Measurements from ENCODE around the gene SRSF5.

SRSF5 gene

DNA sequence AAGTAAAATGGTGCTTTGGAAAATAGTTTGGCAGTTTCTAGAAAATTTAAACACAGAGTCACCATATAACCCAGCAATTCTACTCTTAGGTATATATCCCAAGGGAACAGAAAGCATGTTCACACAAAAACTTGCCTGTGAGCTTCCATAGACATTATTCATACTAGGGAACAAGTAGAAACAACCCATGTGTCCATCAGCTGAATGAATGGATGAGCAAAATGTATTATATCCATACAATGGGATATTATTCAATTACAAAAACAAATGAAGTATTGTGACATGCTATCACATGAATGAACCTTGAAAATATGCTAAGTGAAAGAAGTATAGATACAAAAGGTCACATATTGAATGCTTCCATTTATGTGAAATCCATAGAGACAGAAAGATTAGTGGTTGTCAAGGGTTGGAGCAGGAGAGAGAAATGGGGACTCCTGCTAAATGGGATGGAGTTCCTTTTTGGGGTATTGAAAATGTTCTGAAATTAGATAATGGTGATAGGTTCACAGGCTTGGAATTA is 22.2 kb downstream of the SRSF5 start:
- TF ChIP-seq ZBTB7A (IDR thresholded peaks at IDR 0.05; ENCODE audit: low read depth), result no peak
- TF ChIP-seq, protein P1, sequence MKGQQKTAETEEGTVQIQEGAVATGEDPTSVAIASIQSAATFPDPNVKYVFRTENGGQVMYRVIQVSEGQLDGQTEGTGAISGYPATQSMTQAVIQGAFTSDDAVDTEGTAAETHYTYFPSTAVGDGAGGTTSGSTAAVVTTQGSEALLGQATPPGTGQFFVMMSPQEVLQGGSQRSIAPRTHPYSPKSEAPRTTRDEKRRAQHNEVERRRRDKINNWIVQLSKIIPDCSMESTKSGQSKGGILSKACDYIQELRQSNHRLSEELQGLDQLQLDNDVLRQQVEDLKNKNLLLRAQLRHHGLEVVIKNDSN (IDR thresholded peaks at IDR 0.05), result no peak
- no peak for TF ChIP-seq CREB1 (IDR thresholded peaks at IDR 0.05; ENCODE audit: low read depth)

DNA sequence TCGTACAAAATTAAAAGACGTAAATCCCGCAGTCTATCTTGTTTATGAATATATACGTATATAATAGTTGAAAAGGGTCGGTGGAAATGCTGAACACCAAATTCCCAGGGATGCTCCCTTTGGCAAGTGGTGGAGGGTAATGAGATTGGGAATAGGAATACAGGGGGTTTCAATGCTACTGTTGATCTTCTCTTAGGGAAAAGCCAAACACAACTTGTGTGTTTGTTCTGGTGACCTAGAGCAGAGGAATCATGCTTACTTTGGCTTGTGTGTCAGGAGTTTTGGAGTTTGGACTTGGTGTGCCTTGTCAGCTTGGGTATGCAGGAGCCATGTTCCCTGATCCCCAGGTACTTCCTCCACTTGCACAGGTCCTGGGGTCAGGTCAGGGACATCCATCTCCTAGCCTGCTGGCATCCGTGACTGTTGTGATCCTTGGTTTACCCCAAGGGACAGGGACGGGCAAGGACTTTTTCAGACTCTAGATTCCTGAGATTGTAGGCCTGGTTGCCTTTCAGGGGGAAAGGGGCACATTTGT is 26.0 kb downstream of the SRSF5 start:
- TF ChIP-seq, protein P1 (IDR thresholded peaks at IDR 0.05), result no peak
- TF ChIP-seq EGR1 (IDR thresholded peaks at IDR 0.05) (no peak), NFIC (IDR thresholded peaks at IDR 0.05) (no peak), YY1 (IDR thresholded peaks at IDR 0.05; ENCODE audit: low read depth) (no peak), CREB1 (IDR thresholded peaks at IDR 0.05; ENCODE audit: low read depth) (no peak), TAF1 (IDR thresholded peaks at IDR 0.05; ENCODE audit: low read depth) (no peak), RAD21 (IDR thresholded peaks at IDR 0.05; ENCODE audit: low read depth) (no peak)

DNA sequence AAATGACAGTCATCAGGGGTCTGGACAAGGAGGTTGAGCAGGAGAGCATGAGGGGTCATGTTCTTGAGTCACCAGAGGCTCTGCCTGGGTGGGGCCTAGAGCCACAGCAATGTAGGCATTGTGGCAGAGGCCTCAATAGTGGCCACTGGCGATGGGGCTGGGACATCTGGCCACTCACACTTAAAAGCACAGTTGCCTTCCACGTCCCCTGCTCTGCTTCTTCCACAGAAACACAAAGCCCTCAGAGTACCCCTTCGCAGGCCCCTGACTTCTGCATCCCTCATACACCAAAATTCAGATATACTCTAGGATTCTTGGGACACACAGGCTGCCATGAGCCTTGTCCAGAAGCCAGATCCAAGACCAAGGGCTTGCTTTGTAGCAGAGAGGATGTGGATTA is 27.8 kb downstream of the SRSF5 start:
- TF ChIP-seq TAF1 (IDR thresholded peaks at IDR 0.05; ENCODE audit: low read depth), result no peak

DNA sequence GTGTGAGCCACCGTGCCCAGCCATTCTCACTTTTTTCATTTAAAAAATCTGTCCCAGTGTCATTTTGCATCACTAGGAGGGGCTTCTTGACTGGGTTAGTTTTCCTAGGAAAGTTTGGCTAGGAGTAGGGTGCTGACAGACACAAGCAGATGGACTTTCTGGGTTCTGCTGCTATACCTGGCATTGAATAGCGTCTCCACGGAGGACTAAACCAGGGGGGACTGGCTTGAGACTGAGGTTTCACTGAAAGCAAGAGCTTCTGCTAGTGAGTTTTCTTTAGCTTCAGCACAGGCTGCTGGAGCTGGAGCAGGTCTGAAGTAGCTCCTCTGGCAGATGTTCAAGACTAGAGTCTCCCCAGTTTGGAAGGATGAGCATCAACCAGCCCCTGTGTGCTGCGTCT is 28.7 kb downstream of the SRSF5 start:
- TF ChIP-seq, protein P2, sequence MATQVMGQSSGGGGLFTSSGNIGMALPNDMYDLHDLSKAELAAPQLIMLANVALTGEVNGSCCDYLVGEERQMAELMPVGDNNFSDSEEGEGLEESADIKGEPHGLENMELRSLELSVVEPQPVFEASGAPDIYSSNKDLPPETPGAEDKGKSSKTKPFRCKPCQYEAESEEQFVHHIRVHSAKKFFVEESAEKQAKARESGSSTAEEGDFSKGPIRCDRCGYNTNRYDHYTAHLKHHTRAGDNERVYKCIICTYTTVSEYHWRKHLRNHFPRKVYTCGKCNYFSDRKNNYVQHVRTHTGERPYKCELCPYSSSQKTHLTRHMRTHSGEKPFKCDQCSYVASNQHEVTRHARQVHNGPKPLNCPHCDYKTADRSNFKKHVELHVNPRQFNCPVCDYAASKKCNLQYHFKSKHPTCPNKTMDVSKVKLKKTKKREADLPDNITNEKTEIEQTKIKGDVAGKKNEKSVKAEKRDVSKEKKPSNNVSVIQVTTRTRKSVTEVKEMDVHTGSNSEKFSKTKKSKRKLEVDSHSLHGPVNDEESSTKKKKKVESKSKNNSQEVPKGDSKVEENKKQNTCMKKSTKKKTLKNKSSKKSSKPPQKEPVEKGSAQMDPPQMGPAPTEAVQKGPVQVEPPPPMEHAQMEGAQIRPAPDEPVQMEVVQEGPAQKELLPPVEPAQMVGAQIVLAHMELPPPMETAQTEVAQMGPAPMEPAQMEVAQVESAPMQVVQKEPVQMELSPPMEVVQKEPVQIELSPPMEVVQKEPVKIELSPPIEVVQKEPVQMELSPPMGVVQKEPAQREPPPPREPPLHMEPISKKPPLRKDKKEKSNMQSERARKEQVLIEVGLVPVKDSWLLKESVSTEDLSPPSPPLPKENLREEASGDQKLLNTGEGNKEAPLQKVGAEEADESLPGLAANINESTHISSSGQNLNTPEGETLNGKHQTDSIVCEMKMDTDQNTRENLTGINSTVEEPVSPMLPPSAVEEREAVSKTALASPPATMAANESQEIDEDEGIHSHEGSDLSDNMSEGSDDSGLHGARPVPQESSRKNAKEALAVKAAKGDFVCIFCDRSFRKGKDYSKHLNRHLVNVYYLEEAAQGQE (IDR thresholded peaks at IDR 0.05; ENCODE audit: low read depth), result no peak
- TF ChIP-seq CREB1 (IDR thresholded peaks at IDR 0.05; ENCODE audit: low read depth) (no peak), NFIC (IDR thresholded peaks at IDR 0.05) (no peak), CEBPB (IDR thresholded peaks at IDR 0.05) (no peak), ZBTB7A (IDR thresholded peaks at IDR 0.05; ENCODE audit: low read depth) (no peak), EGR1 (IDR thresholded peaks at IDR 0.05) (no peak), TEAD4 (IDR thresholded peaks at IDR 0.05) (no peak), EP300 (IDR thresholded peaks at IDR 0.05; ENCODE audit: borderline replicate concordance) (no peak), RAD21 (IDR thresholded peaks at IDR 0.05; ENCODE audit: low read depth) (no peak), FOXM1 (IDR thresholded peaks at IDR 0.05; ENCODE audit: borderline replicate concordance, low read depth) (no peak), YY1 (IDR thresholded peaks at IDR 0.05; ENCODE audit: low read depth) (no peak), TAF1 (IDR thresholded peaks at IDR 0.05; ENCODE audit: low read depth) (no peak), TCF12 (IDR thresholded peaks at IDR 0.05; ENCODE audit: low read depth) (no peak)
- TF ChIP-seq, protein P3, sequence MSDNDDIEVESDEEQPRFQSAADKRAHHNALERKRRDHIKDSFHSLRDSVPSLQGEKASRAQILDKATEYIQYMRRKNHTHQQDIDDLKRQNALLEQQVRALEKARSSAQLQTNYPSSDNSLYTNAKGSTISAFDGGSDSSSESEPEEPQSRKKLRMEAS (IDR thresholded peaks at IDR 0.05), result no peak
- TF ChIP-seq, protein P1 (IDR thresholded peaks at IDR 0.05), result no peak

DNA sequence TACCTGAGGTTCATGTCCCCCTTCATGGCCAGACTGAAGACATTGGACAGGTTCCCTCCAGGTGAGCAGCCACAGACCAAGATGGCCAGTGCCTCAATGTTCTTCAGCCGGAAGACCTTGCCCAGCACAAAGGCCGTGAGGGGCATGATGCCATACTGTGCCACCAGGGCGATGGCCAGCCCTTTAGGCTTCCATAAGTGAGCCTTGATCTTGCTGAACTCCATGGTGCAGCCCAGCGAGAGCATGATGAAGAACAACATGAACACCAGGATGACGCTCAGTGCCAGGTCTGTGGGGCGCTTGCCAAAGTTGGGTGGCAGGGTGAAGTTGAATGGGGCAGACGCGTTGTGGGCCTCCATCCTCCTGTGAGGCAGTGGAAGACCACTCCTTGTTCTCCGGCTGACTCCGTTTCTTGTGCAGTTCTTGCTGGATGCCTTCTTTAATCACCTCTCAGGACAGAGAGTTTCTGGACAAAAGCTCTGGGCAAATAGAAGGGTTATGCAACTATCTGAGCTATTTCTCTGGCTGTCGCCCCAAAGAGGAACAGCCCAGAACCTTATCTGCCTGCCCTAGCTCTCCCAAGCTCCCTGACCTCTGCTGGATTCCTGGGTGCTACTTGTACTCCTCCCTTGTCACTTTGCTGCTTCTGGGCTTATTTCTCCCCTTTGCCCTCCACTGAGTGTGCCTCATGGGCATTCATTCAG is 30.0 kb downstream of the SRSF5 start, which contains the start of gene SLC10A1:
TSS of gene SLC10A1 (minus strand) at position 445 of the 704 bp plus-strand sequence. CDS start at position 359, 86 bp downstream.
- TF ChIP-seq EP300 (IDR thresholded peaks at IDR 0.05; ENCODE audit: borderline replicate concordance), result no peak

DNA sequence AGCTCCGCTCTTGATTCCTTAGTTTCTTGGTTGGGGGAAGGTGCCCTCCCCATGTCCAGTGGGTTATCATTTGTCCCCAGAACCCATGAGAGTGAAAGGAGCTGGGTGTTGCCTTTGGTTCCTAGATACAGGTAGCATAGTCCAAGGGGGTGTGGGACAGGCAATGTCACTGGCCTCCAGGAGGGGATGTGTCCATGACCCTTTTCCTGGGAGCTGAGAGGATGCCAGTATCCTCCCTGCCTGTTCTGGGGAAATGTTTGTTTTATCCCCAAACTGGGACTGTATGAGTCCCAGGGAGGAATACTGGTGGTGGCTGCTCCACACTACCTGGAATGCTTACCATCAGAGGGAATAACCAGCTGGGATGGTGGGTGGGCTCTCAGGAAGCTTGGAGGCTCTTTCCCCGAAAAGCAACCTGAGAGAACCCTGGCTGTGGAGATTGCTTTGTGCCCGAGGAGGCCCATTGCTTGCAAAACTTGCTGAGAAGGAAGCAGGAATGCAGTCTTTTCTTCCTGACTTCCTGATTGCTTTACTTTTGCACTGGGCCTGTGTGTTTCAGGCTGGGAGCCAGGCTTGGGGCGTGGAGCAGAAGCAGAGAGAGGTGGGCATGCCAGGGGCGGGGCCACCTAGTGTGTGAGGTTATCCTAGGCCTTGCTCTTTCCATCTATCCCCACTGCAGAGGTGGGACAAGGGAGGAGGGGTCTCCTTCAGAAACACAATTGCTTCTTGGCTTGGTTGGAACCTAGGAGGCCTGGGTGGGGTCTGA is 30.8 kb downstream of the SRSF5 start:
- no peak for TF ChIP-seq RAD21 (IDR thresholded peaks at IDR 0.05; ENCODE audit: low read depth)
- no peak for TF ChIP-seq EGR1 (IDR thresholded peaks at IDR 0.05)
- TF ChIP-seq CREB1 (IDR thresholded peaks at IDR 0.05; ENCODE audit: low read depth), result no peak
- TF ChIP-seq TCF12 (IDR thresholded peaks at IDR 0.05; ENCODE audit: low read depth), result no peak
- TF ChIP-seq, protein P1 (IDR thresholded peaks at IDR 0.05), result no peak
- TF ChIP-seq NFIC (IDR thresholded peaks at IDR 0.05), result no peak
- no peak for TF ChIP-seq EP300 (IDR thresholded peaks at IDR 0.05; ENCODE audit: borderline replicate concordance)
- TF ChIP-seq TAF1 (IDR thresholded peaks at IDR 0.05; ENCODE audit: low read depth), result no peak
- TF ChIP-seq YY1 (IDR thresholded peaks at IDR 0.05; ENCODE audit: low read depth), result no peak
- TF ChIP-seq ZBTB7A (IDR thresholded peaks at IDR 0.05; ENCODE audit: low read depth), result no peak
- no peak for TF ChIP-seq TEAD4 (IDR thresholded peaks at IDR 0.05)
- no peak for TF ChIP-seq FOXM1 (IDR thresholded peaks at IDR 0.05; ENCODE audit: borderline replicate concordance, low read depth)
- TF ChIP-seq, protein P3 (IDR thresholded peaks at IDR 0.05), result no peak
- TF ChIP-seq, protein P2 (IDR thresholded peaks at IDR 0.05; ENCODE audit: low read depth), result no peak
- TF ChIP-seq CEBPB (IDR thresholded peaks at IDR 0.05), result no peak
